ENCODE measurements around the gene PTTG1IP.

Gene PTTG1IP

GRCh38 chr21:44908908-44909307 lies 35.4 kb upstream of the PTTG1IP start:
- no peak for DNase-seq (ENCODE audit: low spot score)

GRCh38 chr21:44907966-44908895 lies 34.7 kb upstream of the PTTG1IP start:
- DNase-seq (ENCODE audit: low spot score), result no peak

GRCh38 chr21:44907225-44907965 lies 33.9 kb upstream of the PTTG1IP start:
- DNase-seq (ENCODE audit: low spot score), result no peak

- DNase-seq (ENCODE audit: low spot score), result no peak
These were observed 32.2 kb upstream of the PTTG1IP start for GRCh38 chr21:44905728-44906090.

GRCh38 chr21:44905016-44905727 lies 31.7 kb upstream of the PTTG1IP start:
- DNase-seq (ENCODE audit: low spot score), result no peak

- no peak for DNase-seq (ENCODE audit: low spot score)
These were observed 30.8 kb upstream of the PTTG1IP start for GRCh38 chr21:44904141-44904923.

- no peak for DNase-seq (ENCODE audit: low spot score)
These were observed 30.2 kb upstream of the PTTG1IP start for GRCh38 chr21:44903689-44904088.

- DNase-seq (ENCODE audit: low spot score), result no peak
These were observed 29.7 kb upstream of the PTTG1IP start for GRCh38 chr21:44903050-44903685.

GRCh38 chr21:44902268-44903049 lies 29.0 kb upstream of the PTTG1IP start:
- no peak for DNase-seq (ENCODE audit: low spot score)

GRCh38 chr21:44901391-44902074 lies 28.0 kb upstream of the PTTG1IP start:
- no peak for DNase-seq (ENCODE audit: low spot score)

GRCh38 chr21:44900559-44901251 lies 27.2 kb upstream of the PTTG1IP start:
- no peak for DNase-seq (ENCODE audit: low spot score)

GRCh38 chr21:44899768-44900558 lies 26.5 kb upstream of the PTTG1IP start:
- no peak for DNase-seq (ENCODE audit: low spot score)

- no peak for DNase-seq (ENCODE audit: low spot score)
These were observed 25.6 kb upstream of the PTTG1IP start for GRCh38 chr21:44898851-44899767.

GRCh38 chr21:44898011-44898488 lies 24.6 kb upstream of the PTTG1IP start:
- DNase-seq (ENCODE audit: low spot score), result no peak

GRCh38 chr21:44897326-44898010 lies 24.0 kb upstream of the PTTG1IP start:
- peak; percentile 16 for DNase-seq (ENCODE audit: low spot score)

GRCh38 chr21:44896561-44897286 lies 23.2 kb upstream of the PTTG1IP start:
- DNase-seq (ENCODE audit: low spot score), result no peak
